HG02938 (cell line): ENCODE measurements around the gene UBE3B.

Experiments used
- ATAC-seq: cut with Tn5 transposase; IDR thresholded peaks from one replicate; pipeline ENCODE4 v1.9.1; 2021; ENCODE audit warnings: mild to moderate bottlenecking, moderate library complexity; ENCODE audit not compliant: unreplicated experiment

UBE3B gene

GRCh38 chr12:109493090-109493489 is 15.7 kb downstream of the UBE3B start:
- no peak for ATAC-seq

- ATAC-seq, result no peak
Measured at GRCh38 chr12:109493938-109494337, 16.5 kb downstream of the UBE3B start.

GRCh38 chr12:109494348-109494881 is 17.0 kb downstream of the UBE3B start:
- ATAC-seq, result no peak

GRCh38 chr12:109495012-109495411 is 17.6 kb downstream of the UBE3B start:
- ATAC-seq, result no peak

- ATAC-seq, result no peak
Measured at GRCh38 chr12:109496306-109496705, 18.9 kb downstream of the UBE3B start.

- ATAC-seq, result no peak
Measured at GRCh38 chr12:109497675-109498074, 20.2 kb downstream of the UBE3B start.

- ATAC-seq, result no peak
Measured at GRCh38 chr12:109500406-109501185, 23.2 kb downstream of the UBE3B start.

- ATAC-seq, result no peak
Measured at GRCh38 chr12:109501299-109501698, 23.9 kb downstream of the UBE3B start.

GRCh38 chr12:109502332-109502731 is 24.9 kb downstream of the UBE3B start:
- ATAC-seq, result no peak

- no peak for ATAC-seq
Measured at GRCh38 chr12:109503611-109504010, 26.2 kb downstream of the UBE3B start.

- ATAC-seq, result no peak
Measured at GRCh38 chr12:109504068-109504467, 26.6 kb downstream of the UBE3B start.

- ATAC-seq, result no peak
Measured at GRCh38 chr12:109510196-109510595, 32.8 kb downstream of the UBE3B start.

- no peak for ATAC-seq
Measured at GRCh38 chr12:109512608-109513007, 35.2 kb downstream of the UBE3B start.

- no peak for ATAC-seq
Measured at GRCh38 chr12:109513051-109513450, 35.6 kb downstream of the UBE3B start.

GRCh38 chr12:109513977-109514376 is 36.5 kb downstream of the UBE3B start:
- no peak for ATAC-seq

GRCh38 chr12:109517619-109518018 is 40.2 kb downstream of the UBE3B start:
- no peak for ATAC-seq

- no peak for ATAC-seq
Measured at GRCh38 chr12:109518820-109519665, 41.6 kb downstream of the UBE3B start.

GRCh38 chr12:109519787-109520186 is 42.4 kb downstream of the UBE3B start:
- no peak for ATAC-seq

GRCh38 chr12:109521831-109522230 is 44.4 kb downstream of the UBE3B start:
- ATAC-seq, result no peak

- ATAC-seq, result no peak
Measured at GRCh38 chr12:109523071-109523470, 45.6 kb downstream of the UBE3B start.

GRCh38 chr12:109523504-109523903 is 46.1 kb downstream of the UBE3B start:
- no peak for ATAC-seq
